GM12865 (cell line): ENCODE measurements around the gene PKMYT1.

Experiments used
- DNase-seq: peaks from one replicate; pipeline ENCODE4 v3.0.0; 2010; ENCODE audit warnings: low read depth
- H3K4me3 ChIP-seq: 2 replicates; pipeline ENCODE4 v1.5.1; 2011; ENCODE audit warnings: mild to moderate bottlenecking, low read depth, low read length, control low read depth
- TF ChIP-seq, protein P1 (sequence below): IDR thresholded peaks from 2 replicates; pipeline ENCODE4 v1.5.1; 2011; ENCODE audit warnings: low read length, control low read depth, low read depth, inconsistent platforms; ENCODE audit not compliant: insufficient read depth; ENCODE audit errors: missing control alignments

Gene PKMYT1

DNA sequence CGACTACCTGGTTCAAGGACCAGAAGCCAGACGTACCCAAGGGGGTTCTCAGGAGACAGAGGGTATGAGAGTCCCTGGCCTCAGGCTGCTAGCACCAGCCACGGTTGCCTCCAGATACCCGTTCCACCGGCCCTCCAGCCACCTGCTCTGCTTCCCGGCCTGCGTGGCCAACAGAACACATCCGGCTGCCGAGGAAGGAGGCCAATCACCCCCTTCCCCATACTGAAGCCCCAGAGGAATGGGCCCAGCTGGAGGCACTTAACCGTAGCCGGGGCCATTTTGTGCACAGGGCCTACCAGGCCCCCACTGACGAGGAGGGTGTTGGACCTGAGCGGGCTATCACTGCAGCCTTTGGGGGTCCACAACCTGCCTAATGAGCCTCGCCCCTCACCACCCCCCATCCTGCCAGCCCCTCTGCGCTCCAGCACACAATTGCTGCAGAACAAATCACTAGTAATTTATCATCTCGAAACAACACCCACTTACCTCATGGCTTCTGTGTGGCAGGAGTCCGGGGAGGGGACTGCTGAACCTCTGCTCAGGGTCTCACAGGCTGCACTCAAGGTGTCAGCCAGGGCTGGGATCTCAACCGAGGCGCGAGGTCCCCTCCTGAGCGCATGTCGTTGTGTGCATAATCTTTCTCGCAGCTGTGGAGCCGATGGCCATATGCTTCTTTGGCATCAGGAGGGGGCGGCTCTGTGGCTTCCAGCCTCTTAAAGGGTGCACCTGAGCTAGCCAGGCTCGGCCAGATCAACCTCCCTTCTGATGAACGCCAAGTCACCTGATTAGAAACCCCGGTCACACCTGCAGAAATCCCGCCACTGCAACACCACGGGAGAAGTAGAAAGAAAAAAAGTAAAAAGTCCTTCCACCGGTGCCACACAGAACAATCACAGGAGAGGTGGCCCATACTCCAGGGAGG is 26.3 kb downstream of the PKMYT1 start:
- no peak for DNase-seq
- H3K4me3 ChIP-seq, result no peak overlapping the region
- TF ChIP-seq, protein P1, sequence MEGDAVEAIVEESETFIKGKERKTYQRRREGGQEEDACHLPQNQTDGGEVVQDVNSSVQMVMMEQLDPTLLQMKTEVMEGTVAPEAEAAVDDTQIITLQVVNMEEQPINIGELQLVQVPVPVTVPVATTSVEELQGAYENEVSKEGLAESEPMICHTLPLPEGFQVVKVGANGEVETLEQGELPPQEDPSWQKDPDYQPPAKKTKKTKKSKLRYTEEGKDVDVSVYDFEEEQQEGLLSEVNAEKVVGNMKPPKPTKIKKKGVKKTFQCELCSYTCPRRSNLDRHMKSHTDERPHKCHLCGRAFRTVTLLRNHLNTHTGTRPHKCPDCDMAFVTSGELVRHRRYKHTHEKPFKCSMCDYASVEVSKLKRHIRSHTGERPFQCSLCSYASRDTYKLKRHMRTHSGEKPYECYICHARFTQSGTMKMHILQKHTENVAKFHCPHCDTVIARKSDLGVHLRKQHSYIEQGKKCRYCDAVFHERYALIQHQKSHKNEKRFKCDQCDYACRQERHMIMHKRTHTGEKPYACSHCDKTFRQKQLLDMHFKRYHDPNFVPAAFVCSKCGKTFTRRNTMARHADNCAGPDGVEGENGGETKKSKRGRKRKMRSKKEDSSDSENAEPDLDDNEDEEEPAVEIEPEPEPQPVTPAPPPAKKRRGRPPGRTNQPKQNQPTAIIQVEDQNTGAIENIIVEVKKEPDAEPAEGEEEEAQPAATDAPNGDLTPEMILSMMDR, result no peak

- TF ChIP-seq, protein P1, result no peak
Measured at GRCh38 chr16:2952679-2953078, 27.6 kb downstream of the PKMYT1 start.

GRCh38 chr16:2950773-2951172 is 29.5 kb downstream of the PKMYT1 start:
- DNase-seq, result no peak
- no peak overlapping the region for H3K4me3 ChIP-seq
- TF ChIP-seq, protein P1, result no peak

More at GRCh38 chr16:2952679-2953078, 27.6 kb downstream of the PKMYT1 start:
- no peak overlapping the region for H3K4me3 ChIP-seq
- no peak for DNase-seq

DNA sequence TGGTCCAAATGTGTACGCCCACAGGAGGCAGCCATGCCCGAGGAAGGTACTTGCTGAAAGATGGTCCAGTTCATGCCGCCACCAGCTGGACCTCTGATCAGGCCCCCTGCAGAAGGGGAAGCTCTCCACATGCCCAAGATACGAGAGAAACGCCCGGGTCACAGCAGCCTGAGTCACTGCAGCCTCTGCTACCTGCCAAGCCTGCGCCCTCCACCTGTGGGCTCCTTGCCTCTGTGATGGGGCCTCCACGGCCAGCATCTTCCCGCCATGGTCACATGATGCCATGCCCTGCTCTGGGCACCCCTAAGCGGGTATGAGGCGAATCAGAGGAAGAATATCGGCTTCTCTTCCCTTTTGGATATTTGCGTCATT is 29.9 kb downstream of the PKMYT1 start:
- TF ChIP-seq, protein P1, result no peak
- H3K4me3 ChIP-seq, result no peak overlapping the region
- no peak for DNase-seq

DNA sequence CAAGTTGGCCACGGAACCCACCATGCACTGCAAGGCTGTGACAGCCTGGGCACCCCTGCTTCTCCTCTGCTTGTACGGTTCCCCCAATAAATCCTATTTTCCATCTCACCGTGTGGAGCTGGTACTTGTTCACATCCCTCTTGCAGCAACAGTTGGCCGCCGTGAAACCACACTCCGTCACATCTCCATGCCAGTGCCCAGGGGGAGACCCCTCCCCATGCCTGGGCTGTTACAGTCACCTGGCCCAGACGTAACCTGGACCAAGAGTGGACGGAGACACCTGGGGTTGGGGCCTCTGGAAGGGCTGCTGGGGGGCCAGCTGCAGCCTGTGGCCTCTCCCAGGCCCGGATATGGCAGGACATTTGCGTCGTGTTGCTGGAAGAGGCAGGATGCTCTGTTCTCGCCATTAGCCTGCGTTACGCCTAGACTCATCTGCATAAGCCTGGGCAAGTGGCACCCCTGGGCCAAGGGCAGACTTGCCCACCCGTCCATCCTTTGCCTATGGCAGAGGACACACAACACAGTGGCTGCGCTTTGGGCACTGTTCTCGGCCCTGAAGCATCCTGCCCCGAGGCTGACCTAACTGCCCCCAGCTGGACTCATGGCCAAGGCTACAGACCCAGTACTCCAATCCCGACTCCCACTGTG is 30.4 kb downstream of the PKMYT1 start:
- TF ChIP-seq, protein P1, result no peak
- no peak overlapping the region for H3K4me3 ChIP-seq
- no peak for DNase-seq

- H3K4me3 ChIP-seq, result no peak overlapping the region
- TF ChIP-seq, protein P1, result no peak
- no peak for DNase-seq
Measured at GRCh38 chr16:2948807-2949704, 31.2 kb downstream of the PKMYT1 start.
